Measurements from ENCODE around the gene HAUS5.
"Not testable (repeated sequence)": the region's sequence is repeated elsewhere in the genome, so short reads cannot be mapped to it uniquely, and the experiment has no call there.

The HAUS5 gene, protein sequence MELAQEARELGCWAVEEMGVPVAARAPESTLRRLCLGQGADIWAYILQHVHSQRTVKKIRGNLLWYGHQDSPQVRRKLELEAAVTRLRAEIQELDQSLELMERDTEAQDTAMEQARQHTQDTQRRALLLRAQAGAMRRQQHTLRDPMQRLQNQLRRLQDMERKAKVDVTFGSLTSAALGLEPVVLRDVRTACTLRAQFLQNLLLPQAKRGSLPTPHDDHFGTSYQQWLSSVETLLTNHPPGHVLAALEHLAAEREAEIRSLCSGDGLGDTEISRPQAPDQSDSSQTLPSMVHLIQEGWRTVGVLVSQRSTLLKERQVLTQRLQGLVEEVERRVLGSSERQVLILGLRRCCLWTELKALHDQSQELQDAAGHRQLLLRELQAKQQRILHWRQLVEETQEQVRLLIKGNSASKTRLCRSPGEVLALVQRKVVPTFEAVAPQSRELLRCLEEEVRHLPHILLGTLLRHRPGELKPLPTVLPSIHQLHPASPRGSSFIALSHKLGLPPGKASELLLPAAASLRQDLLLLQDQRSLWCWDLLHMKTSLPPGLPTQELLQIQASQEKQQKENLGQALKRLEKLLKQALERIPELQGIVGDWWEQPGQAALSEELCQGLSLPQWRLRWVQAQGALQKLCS

GRCh38 chr19:35612559-35613321, at the start of gene HAUS5:
HAUS5 (plus strand) TSS chr19:35612735; CDS start chr19:35612795, 60 bp downstream.
- DNase-seq = peak; percentile 93

- DNase-seq = no peak
These were observed 49.8 kb upstream of the HAUS5 start for GRCh38 chr19:35562776-35563175.

- DNase-seq = no peak
These were observed 49.2 kb upstream of the HAUS5 start, which contains the start of gene ATP4A for GRCh38 chr19:35563207-35563829. ATP4A (minus strand) TSS chr19:35563658; CDS start chr19:35563629, 29 bp downstream.

- no peak for DNase-seq
These were observed 47.3 kb upstream of the HAUS5 start for GRCh38 chr19:35565016-35565856.

DNA sequence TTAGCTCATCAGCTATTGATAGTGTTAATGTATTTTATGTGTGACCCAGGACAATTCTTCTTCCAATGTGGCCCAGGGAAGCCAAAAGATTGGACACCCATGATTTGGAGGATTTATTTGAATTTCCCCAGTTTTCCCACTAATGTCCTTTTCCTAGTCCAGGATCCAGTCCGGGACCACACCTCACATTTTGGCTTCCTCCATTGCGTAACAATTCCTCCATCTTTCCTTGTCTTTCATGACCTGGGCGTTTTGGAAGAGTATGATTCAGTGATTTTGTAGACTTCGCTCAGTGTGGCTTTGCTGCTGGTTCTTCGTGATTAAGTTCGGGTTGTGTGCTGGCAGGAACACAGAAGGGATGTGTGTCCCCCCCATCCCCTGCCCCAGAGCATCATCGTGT, 45.8 kb upstream of the HAUS5 start:
- DNase-seq = no peak

DNA sequence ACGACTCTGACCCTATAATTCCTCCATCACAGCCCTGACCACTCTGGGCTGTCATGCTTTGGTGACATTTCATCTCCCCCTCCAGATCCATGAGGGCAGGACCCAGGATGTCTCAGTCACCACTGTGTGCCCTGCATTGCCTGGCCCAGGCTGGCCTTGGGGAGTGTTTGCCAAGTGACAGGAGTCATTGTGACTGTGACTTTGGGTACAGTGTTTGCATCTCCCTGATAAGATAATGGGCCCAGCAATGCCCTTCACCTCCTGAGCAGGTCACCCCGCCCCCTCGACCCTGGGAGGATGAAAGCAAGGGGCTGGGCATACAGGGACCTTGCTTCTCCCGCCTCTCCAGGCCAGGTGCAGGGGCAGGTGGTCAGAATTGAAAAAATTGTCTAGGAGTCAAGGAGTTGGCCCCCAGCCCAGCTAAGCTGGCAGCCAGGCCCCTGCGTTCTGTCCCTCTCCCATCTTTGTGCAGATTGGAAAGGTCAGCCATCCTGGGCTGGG, 43.2 kb upstream of the HAUS5 start:
- DNase-seq = no peak

- no peak for DNase-seq
These were observed 41.0 kb upstream of the HAUS5 start for GRCh38 chr19:35571406-35571965.

- no peak for DNase-seq
These were observed 34.6 kb upstream of the HAUS5 start for GRCh38 chr19:35577918-35578317.

DNA sequence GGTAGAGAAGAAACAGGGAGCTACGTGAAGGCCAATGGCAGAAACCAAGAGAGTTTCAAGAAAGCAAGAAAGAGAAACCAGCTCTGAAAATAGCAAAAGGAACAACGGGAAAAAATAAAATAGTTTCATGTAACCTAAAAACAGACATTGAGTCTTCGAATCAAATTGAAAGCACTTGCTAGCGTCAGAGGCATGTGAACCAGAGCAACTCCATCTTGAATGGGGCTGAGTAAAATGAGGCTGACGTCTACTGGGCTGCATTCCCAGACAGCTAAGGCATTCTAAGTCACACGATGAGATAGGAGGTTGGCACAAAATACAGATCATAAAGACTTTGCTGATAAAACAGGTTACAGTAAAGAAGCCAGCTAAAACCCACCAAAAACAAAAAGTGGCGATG, 33.8 kb upstream of the HAUS5 start:
- DNase-seq = no peak

- no peak for DNase-seq
These were observed 29.8 kb upstream of the HAUS5 start for GRCh38 chr19:35582760-35583159.

DNA sequence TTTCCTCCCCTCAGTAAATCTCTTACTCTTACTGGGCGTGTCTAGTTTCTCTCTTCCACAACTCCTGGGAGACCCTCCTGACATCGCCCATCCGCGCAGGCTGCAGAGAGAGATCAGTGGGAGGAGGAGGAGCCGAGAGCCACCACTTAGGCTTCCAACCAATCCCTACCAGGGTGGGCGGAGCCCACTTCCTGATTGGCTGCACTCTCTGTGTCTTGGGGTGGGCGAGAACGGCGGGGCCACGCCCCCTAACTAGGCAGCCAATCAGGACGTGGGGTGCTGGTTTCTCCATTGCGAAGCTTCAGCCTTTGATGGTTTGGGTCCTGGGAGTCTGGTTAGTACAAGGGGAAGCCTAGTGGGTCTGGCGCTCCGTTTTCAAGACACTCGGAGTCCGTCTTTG, 26.7 kb upstream of the HAUS5 start, which contains the start of gene PMIS2:
Gene PMIS2, plus strand, starts transcription at position 326 of the 400 bp plus-strand sequence. CDS start 87 bp downstream, outside the sequence.
- DNase-seq = no peak

DNA sequence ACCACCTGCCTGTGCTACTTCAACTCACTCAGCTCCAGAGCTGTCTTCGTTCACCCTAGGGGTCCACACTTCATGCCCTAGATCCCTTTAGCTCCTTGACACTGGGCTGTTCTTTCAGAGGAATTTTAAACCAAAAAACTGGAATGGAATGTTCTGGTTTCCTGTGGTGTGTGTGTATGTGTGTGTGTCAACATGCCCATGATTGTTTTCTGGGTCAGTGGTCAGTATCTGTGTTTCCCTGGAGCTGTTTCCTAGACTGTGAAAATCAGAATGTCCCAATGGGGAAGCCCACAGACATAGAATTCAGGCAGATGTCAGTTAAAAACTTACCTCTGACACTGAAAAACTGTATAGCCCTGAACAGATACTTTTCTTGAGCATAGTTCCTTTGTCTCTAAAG, 25.2 kb upstream of the HAUS5 start:
- DNase-seq = no peak

GRCh38 chr19:35590875-35591274, 21.7 kb upstream of the HAUS5 start:
- no peak for DNase-seq

DNA sequence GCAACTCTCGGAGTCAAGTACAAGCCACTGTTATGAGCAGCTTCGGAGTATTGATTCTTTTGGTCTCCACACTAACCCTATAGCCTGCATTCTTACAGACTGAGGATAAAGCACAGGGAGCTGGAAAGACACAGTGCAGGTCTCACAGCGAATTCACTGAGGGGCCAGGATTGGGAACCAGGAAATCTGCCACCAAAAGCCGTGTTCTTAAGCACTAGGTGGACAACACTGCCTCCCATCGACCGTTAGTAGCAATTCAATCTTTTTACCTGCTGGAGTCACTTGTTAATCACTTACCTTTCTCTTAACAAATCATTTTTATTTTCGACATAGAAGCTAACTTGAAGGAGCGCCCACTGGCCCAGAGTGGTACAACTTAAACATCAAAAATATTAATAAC, 20.3 kb upstream of the HAUS5 start:
- no peak for DNase-seq

DNA sequence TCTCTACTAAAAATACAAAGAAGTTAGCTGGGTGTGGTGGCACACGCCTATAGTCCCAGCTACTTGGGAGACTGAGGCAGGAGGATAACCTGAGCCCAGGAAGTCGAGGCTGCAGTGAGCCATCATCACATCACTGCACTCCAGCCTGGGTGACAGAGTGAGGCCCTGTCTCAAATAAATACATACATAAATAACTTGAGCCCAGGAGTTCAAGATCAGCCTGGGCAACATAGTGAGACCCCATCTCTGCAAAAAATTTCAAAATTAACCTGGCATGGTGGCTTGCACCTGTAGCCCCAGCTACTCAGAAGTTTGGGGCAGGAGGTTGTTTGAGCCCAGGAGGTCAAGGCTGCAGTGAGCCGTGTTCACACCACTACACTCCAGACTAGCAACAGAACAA, 17.5 kb upstream of the HAUS5 start:
- not testable (repeated sequence) for DNase-seq

DNA sequence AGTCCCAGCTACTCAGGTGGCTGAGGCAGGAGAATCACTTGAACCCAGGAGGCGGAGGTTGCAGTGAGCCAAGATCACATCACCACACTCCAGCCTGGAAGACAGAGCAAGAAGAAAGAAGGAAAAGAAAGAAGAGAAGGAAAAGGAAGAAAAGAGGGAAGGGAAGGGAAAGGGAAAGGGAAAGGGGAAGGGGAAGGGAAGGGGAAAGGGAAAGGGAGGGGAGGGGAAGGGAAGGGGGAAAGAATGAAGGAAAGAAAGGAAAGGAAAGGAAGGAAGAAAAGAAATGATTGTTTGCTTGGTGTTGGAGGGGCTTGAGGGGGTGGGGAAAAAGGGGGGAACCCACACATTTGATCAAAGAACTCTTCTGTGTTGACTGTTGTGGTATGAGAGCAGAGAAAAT, 16.6 kb upstream of the HAUS5 start:
- DNase-seq = no peak

DNA sequence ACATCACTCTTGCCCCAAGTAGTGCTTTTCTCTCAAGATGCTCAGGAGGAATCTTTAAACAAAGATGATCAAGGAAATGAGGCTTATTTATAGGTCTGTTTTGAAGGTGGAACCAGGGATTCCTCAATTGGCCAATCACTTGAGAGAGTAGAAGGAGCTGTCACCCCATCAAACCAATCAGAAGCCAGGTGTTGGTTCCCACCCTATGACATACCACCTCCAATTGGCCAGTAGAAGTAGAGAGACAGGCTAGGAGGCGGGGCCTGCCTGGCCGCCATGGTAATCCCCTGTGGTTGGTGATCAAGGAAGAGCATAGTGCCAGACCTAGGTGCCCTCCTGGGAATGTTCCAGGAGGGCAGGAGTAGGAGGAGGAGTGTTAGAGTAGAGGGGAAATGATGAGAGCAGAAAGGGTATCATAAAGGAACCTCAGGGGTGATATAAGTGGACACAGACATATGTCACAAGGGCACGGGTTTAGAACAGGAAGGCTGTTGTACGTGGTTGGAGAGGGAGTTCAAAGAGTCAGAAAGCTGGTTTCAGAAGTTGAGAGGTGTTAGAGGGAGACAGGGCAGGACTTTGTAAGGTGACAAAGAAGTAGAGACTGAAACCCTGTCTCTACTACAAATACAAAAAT, 16.1 kb upstream of the HAUS5 start:
- no peak for DNase-seq

DNA sequence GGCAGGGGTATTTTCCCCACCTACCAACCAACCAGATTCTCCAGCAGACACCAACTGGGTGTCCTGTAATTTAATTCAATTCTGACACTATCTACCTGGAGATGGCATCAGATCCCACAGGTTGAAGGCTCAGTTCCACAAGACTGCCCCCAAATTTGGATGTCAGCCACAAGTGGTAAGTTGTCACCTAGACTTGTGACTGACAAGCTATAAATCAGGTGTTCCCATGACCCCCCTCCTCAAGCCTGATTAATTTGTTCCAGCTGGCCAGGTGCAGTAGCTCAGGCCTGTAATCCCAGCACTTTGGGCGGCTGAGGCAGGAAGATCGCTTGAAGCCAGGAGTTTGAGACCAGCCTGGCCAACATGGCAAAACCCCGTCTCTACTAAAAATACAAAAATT, 10.6 kb upstream of the HAUS5 start:
- no peak for DNase-seq

GRCh38 chr19:35604436-35604835, 8.1 kb upstream of the HAUS5 start:
- DNase-seq = not testable (repeated sequence)

DNA sequence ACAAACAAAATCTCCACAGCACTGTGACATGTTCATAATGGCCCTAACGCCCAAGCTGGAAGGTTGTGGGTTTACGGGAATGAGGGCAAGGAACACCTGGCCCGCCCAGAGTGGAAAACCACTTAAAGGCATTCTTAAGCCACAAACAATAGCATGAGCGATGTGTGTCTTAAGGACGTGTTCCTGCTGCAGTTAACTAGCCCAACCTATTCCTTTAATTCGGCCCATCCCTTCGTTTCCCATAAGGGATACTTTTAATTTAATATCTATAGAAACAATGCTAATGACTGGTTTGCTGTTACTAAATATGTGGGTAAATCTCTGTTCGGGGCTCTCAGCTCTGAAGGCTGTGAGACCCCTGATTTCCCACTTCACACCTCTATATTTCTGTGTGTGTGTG, 5.4 kb upstream of the HAUS5 start:
- not testable (repeated sequence) for DNase-seq

DNA sequence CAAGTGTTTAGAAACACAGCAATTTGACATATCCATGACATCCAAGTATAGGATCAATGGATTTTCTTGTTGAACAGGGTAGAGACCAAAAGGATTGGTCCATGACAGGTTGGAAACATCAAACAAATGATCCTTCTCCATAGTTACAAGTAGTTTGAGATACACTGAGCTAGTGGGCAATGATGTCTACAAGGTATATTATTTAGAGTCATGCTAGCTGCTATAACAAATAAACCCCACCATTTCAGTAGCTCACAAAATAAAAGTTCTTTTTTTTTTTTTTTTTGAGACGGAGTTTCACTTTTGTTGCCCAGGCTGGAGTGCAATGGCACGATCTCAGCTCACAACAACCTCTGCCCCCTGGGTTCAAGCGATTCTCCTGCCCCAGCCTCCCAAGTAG, 4.9 kb upstream of the HAUS5 start:
- no peak for DNase-seq
